HepG2 (cell line): Measurements from ENCODE around the gene NFATC1. TPM values are rescaled to one million over a fixed set of nuclear protein-coding genes. Genes with fewer than 3 reads are reported as not detected.

Source experiments
- ATAC-seq: fragments of 200-7000 bp; cut with Tn5 transposase; 3 replicates; pipeline ENCODE4 v1.9.1; 2020; ENCODE audit warnings: mild to moderate bottlenecking, moderate library complexity
- BruUV-seq: library from RNA; stranded (reverse); fragments of 400-500 nt; replicated peaks from 2 replicates; lab custom pipeline; 2021; lab: Mats Ljungman, UMichigan
- CTCF ChIA-PET: fragments of 300-600 bp; formaldehyde crosslinking; extraction: SDS; loops from one replicate; lab custom pipeline; 2021; ENCODE audit warnings: low total read pairs, inconsistent platforms, low intra/inter-chr PET ratio; lab: Yijun Ruan, JAX
- POLR2A ChIA-PET: fragments of 350-600 bp; sonication (Branson Sonifier 250); formaldehyde crosslinking; loops from one replicate; lab custom pipeline; 2020; ENCODE audit warnings: antibody characterized with exemption, inconsistent platforms; lab: Yijun Ruan, JAX
- DNase-seq: peaks from one replicate; pipeline ENCODE4 v3.0.0-alpha.2; 2015; ENCODE audit warnings: low spot score
- FAIRE-seq: peaks from 3 replicates; lab custom pipeline; 2011; peaks lifted over from hg19 to GRCh38; lab: Jason Lieb, UNC
- H2AFZ ChIP-seq: one replicate; pipeline ENCODE4 v1.6.1; 2011; ENCODE audit warnings: low read length, inconsistent platforms
- H3K27ac ChIP-seq: fragments of 300-600 bp; 3 replicates; pipeline ENCODE4 v1.8.0; 2011; ENCODE audit warnings: mixed run types, mild to moderate bottlenecking, mixed read lengths, low read length, inconsistent platforms; ENCODE audit not compliant: insufficient read depth; ENCODE audit errors: extremely low read length
- H3K27me3 ChIP-seq, 2 experiments: fragments of 200-600 bp in 1 of 2; 2 replicates in 1 of 2; 3 replicates in 1 of 2; pipeline versions ENCODE4 v1.6.0 to v1.8.0; 2011; ENCODE audit warnings: low read length in 2 of 2, mild to moderate bottlenecking in 2 of 2, moderate library complexity in 2 of 2, inconsistent platforms in 1 of 2; ENCODE audit not compliant: insufficient read depth in 2 of 2, control insufficient read depth in 1 of 2
- H3K36me3 ChIP-seq, 2 experiments: fragments of 200-600 bp in 1 of 2; replicated peaks in 1 of 2; 2 replicates in 1 of 2; 3 replicates in 1 of 2; pipeline versions ENCODE4 v1.5.1 to v1.8.0; 2011; ENCODE audit warnings: low read length in 2 of 2, inconsistent platforms in 1 of 2; ENCODE audit not compliant: insufficient read depth in 2 of 2, control insufficient read depth in 1 of 2
- H3K4me1 ChIP-seq: 2 replicates; pipeline ENCODE4 v1.5.1; 2012; ENCODE audit warnings: low read length, inconsistent platforms; ENCODE audit not compliant: insufficient read depth
- H3K4me2 ChIP-seq: 2 replicates; pipeline ENCODE4 v1.6.0; 2011; ENCODE audit warnings: low read depth, low read length, inconsistent platforms
- H3K4me3 ChIP-seq, 3 experiments: fragments of 200-600 bp in 1 of 3; sonication (generic), shearing (Covaris generic) in 1 of 3; replicated peaks in 1 of 3; 2 replicates each; pipeline ENCODE4 v1.5.1; 2011 to 2016; ENCODE audit warnings: low read length in 3 of 3, inconsistent platforms in 2 of 3, low read depth in 2 of 3, mild to moderate bottlenecking in 2 of 3, control low read depth in 1 of 3, mixed read lengths in 1 of 3; ENCODE audit not compliant: insufficient read depth in 1 of 3
- H3K79me2 ChIP-seq: one replicate; pipeline ENCODE4 v1.6.1; 2011; ENCODE audit warnings: low read length, inconsistent platforms; ENCODE audit not compliant: insufficient read depth
- H3K9ac ChIP-seq: 2 replicates; pipeline ENCODE4 v1.6.0; 2011; ENCODE audit warnings: mild to moderate bottlenecking, low read depth, low read length, inconsistent platforms; ENCODE audit not compliant: insufficient read depth
- H3K9me3 ChIP-seq: 2 replicates; pipeline ENCODE4 v1.5.1; 2012; ENCODE audit warnings: mild to moderate bottlenecking, low read length
- H4K20me1 ChIP-seq: 2 replicates; pipeline ENCODE4 v1.6.0; 2011; ENCODE audit warnings: inconsistent platforms, mild to moderate bottlenecking, low read length, moderate library complexity; ENCODE audit not compliant: insufficient read depth
- CEBPB ChIP-seq: IDR thresholded peaks from 2 replicates; pipeline ENCODE4 v1.6.1; 2011; ENCODE audit warnings: low read depth, low read length, improper control_type of control experiment, borderline replicate concordance
- MAF1 ChIP-seq: sonication (generic); formaldehyde crosslinking; IDR thresholded peaks from 2 replicates; pipeline ENCODE4 v1.5.0; 2020; ENCODE audit warnings: missing genetic modification reagents, borderline replicate concordance
- NFYC ChIP-seq: IDR thresholded peaks from 2 replicates; pipeline ENCODE4 v1.6.1; 2016; ENCODE audit warnings: missing genetic modification reagents, missing compliant biosample characterization
- POLR2AphosphoS2 ChIP-seq: IDR thresholded peaks from 2 replicates; pipeline ENCODE4 v1.6.1; 2011; ENCODE audit warnings: low read depth, low read length, improper control_type of control experiment
- RORA ChIP-seq: sonication (generic); formaldehyde crosslinking; IDR thresholded peaks from 2 replicates; pipeline ENCODE4 v1.5.0; 2020; ENCODE audit warnings: mild to moderate bottlenecking, missing genetic modification reagents, moderate library complexity
- ZBTB38 ChIP-seq: sonication (generic); formaldehyde crosslinking; IDR thresholded peaks from 2 replicates; pipeline ENCODE4 v1.5.1; 2020; ENCODE audit warnings: mild to moderate bottlenecking, missing genetic modification reagents
- ZNF512 ChIP-seq: sonication (generic); formaldehyde crosslinking; IDR thresholded peaks from 2 replicates; pipeline ENCODE4 v1.4.0; 2020; ENCODE audit warnings: mild to moderate bottlenecking, missing genetic modification reagents
- ZSCAN22 ChIP-seq: sonication (generic); formaldehyde crosslinking; IDR thresholded peaks from 2 replicates; pipeline ENCODE4 v1.4.0; 2020; ENCODE audit warnings: mild to moderate bottlenecking, missing genetic modification reagents
- WGBS: methylation state at CpG from one replicate; pipeline ENCODE4 v1.1.6; 2017; ENCODE audit warnings: low lambda C conversion rate; 5-methylcytosine and 5-hydroxymethylcytosine counted together
- in situ Hi-C: cut with HindIII; loops from 2 replicates; pipeline ENCODE4 v1.10.0; 2017; ENCODE audit warnings: low pct_unique_long_range_greater_than_20kb; ENCODE audit not compliant: extremely low pct_ligation_motif_present
- intact Hi-C: fragments of 100-400 bp; cut with micrococcal nuclease; formaldehyde crosslinking; loops from one replicate; pipeline ENCODE4 v1.10.0; 2022; ENCODE audit not compliant: unreplicated experiment
- polyA plus RNA-seq, 8 experiments: library from polyadenylated mRNA; depleted of rRNA in 3 of 8; stranded (reverse) in 7 of 8; unstranded in 1 of 8; fragments of >200 nt; fragmentation: Illumina TruSeq in 4 of 8; extraction: Trizol in 4 of 8; gene quantifications; 2 replicates each; pipeline versions ENCODE4 v1.2.1 to v1.2.3, GENCODE V29; 2011 to 2016; ENCODE audit warnings: low read depth in 4 of 8, missing spikeins in 1 of 8, mixed read lengths in 1 of 8; ENCODE audit not compliant: insufficient read depth in 1 of 8
- total RNA-seq, 5 experiments: library from RNA; depleted of rRNA; stranded (reverse); fragments of >200 nt; fragmentation: Illumina TruSeq; extraction: Trizol; gene quantifications; 2 replicates each; pipeline ENCODE4 v1.2.3, GENCODE V29; 2016; ENCODE audit warnings: low read depth in 1 of 5
- TF ChIP-seq, protein P1 (sequence below): IDR thresholded peaks from 2 replicates; pipeline ENCODE4 v1.6.1; 2016
- TF ChIP-seq, protein P2 (sequence below): sonication (generic); formaldehyde crosslinking; IDR thresholded peaks from 2 replicates; pipeline ENCODE4 v1.8.1; 2023; ENCODE audit warnings: mild to moderate bottlenecking, missing genetic modification reagents

NFATC1 gene
- total and polyA plus RNA-seq, 2 of the 13 experiments (the other 11 are each of a cell fraction or from before 2014, with no cell fraction given): not detected

DNA sequence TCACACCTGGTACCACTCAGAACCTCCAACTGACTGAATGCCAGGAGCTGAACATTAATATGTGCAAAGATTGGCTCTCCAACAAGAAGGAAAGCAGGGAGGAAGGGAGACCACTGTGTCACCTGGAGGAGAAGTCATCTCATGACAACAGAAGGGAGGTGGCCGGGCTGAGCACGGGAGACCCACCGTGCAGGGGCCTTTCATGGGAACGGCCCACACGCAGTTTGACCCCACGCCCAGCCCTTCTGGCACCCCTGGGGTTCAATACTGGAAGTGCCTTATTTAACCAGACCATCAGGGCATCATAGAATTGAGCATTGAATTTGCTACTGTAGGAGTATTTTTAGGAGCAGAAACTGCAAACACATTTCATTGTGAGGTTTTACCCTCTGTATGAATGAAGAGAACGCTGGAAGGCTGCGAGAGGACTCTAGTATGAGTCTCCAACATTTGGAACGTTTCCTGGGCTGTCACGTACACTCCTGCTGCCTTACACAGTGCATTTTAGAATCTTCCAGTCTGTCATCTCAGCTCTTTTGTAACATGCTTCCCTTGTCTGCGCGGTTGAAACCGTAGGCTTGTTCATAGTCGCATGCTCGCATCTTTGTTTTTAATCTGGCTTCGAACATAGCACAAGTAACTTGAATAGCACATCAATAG, 132.1 kb downstream of the NFATC1 start:
- BruUV-seq: no TSS peak
- CTCF ChIA-PET: interaction anchor here (1.7 kb wide), 1 partner anchor 147 kb away, joined by 17 read pairs; no protein-coding TSS in a partner anchor
- FAIRE-seq (no peak), DNase-seq (no peak), ATAC-seq (no peak)
- WGBS: 37% methylated on average over 14 of the region's 16 CpGs
- H4K20me1 ChIP-seq: no peaks in the 10 kb centered on the region
- H3K9me3 ChIP-seq: no peaks in the 10 kb centered on the region
- no peak overlapping the region for H3K9ac ChIP-seq
- H3K79me2 ChIP-seq: no peaks in the 10 kb centered on the region
- H3K27ac ChIP-seq: no peak overlapping the region
- no peak overlapping the region for H3K4me3 ChIP-seq
- intact Hi-C loops (no loop called here), in situ Hi-C loops (no loop called here)
- POLR2A ChIA-PET: no interaction called here
- H3K4me2 ChIP-seq: no peak overlapping the region
- H3K27me3 ChIP-seq: peaks cover 9 to 77% of the 10 kb centered on the region in 2 experiments
- H3K4me1 ChIP-seq: no peaks in the 10 kb centered on the region
- H2AFZ ChIP-seq: no peak overlapping the region
- no peaks in the 10 kb centered on the region for H3K36me3 ChIP-seq
- TF ChIP-seq, protein P1, sequence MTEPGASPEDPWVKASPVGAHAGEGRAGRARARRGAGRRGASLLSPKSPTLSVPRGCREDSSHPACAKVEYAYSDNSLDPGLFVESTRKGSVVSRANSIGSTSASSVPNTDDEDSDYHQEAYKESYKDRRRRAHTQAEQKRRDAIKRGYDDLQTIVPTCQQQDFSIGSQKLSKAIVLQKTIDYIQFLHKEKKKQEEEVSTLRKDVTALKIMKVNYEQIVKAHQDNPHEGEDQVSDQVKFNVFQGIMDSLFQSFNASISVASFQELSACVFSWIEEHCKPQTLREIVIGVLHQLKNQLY: no peak
- TF ChIP-seq NFYC (CRISPR knock-in tag) (no peak), ZBTB38 (CRISPR knock-in tag) (no peak), ZSCAN22 (CRISPR knock-in tag) (no peak), RORA (CRISPR knock-in tag) (no peak), MAF1 (CRISPR knock-in tag) (no peak), CEBPB (no peak), POLR2AphosphoS2 (no peak), ZNF512 (CRISPR knock-in tag) (no peak)
- TF ChIP-seq, protein P2, sequence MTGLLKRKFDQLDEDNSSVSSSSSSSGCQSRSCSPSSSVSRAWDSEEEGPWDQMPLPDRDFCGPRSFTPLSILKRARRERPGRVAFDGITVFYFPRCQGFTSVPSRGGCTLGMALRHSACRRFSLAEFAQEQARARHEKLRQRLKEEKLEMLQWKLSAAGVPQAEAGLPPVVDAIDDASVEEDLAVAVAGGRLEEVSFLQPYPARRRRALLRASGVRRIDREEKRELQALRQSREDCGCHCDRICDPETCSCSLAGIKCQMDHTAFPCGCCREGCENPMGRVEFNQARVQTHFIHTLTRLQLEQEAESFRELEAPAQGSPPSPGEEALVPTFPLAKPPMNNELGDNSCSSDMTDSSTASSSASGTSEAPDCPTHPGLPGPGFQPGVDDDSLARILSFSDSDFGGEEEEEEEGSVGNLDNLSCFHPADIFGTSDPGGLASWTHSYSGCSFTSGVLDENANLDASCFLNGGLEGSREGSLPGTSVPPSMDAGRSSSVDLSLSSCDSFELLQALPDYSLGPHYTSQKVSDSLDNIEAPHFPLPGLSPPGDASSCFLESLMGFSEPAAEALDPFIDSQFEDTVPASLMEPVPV: no peak
